Keratinocyte (primary cell): Measurements from ENCODE around the gene CLSTN2. TPM values are rescaled to one million over a fixed set of nuclear protein-coding genes. Genes with fewer than 3 reads are reported as not detected.

Experiments used
- DNase-seq: peaks from one replicate; pipeline ENCODE4 v3.0.0-alpha.2; 2011; ENCODE audit warnings: low read depth, missing footprints, low spot score
- FAIRE-seq: peaks from 2 replicates; lab custom pipeline; 2011; peaks lifted over from hg19 to GRCh38; lab: Jason Lieb, UNC
- H2AFZ ChIP-seq: 2 replicates; pipeline ENCODE4 v1.6.0; 2012; ENCODE audit warnings: low read length, control low read depth, inconsistent platforms; ENCODE audit not compliant: control insufficient read depth
- H3K27ac ChIP-seq: 2 replicates; pipeline ENCODE4 v1.5.1; 2011; ENCODE audit warnings: low read length; ENCODE audit not compliant: control insufficient read depth, insufficient read depth
- H3K27me3 ChIP-seq: 3 replicates; pipeline ENCODE4 v1.6.0; 2011; ENCODE audit warnings: low read length; ENCODE audit not compliant: control insufficient read depth, insufficient read depth; ENCODE audit errors: extremely low read depth
- H3K36me3 ChIP-seq, 2 experiments: 2 replicates in 1 of 2; 3 replicates in 1 of 2; pipeline ENCODE4 v1.5.1; 2011; ENCODE audit warnings: low read length in 2 of 2, mild to moderate bottlenecking in 1 of 2; ENCODE audit not compliant: control insufficient read depth in 2 of 2, insufficient read depth in 2 of 2; ENCODE audit errors: extremely low read depth in 1 of 2
- H3K4me1 ChIP-seq: 3 replicates; pipeline ENCODE4 v1.5.1; 2011; ENCODE audit warnings: low read length; ENCODE audit not compliant: control insufficient read depth, insufficient read depth; ENCODE audit errors: extremely low read depth
- H3K4me2 ChIP-seq: 3 replicates; pipeline ENCODE4 v1.6.0; 2011; ENCODE audit warnings: low read depth, low read length; ENCODE audit not compliant: control insufficient read depth, insufficient read depth; ENCODE audit errors: extremely low read depth
- H3K4me3 ChIP-seq, 3 experiments: fragments of 200-600 bp in 1 of 3; sonication (generic) in 1 of 3; 2 replicates in 2 of 3; 3 replicates in 1 of 3; pipeline ENCODE4 v1.5.1; 2011 to 2016; ENCODE audit warnings: low read length in 3 of 3, mild to moderate bottlenecking in 3 of 3, control low read depth in 2 of 3, inconsistent platforms in 1 of 3, low read depth in 1 of 3, mixed read lengths in 1 of 3, mixed run types in 1 of 3, moderate library complexity in 1 of 3; ENCODE audit not compliant: control insufficient read depth in 2 of 3, insufficient read depth in 2 of 3; ENCODE audit errors: extremely low read depth in 1 of 3
- H3K79me2 ChIP-seq: 2 replicates; pipeline ENCODE4 v1.6.0; 2012; ENCODE audit warnings: low read length; ENCODE audit not compliant: control insufficient read depth, insufficient read depth
- H3K9ac ChIP-seq: 3 replicates; pipeline ENCODE4 v1.6.0; 2011; ENCODE audit warnings: low read length; ENCODE audit not compliant: control insufficient read depth, insufficient read depth; ENCODE audit errors: extremely low read depth
- H3K9me1 ChIP-seq: 3 replicates; pipeline ENCODE4 v1.6.0; 2011; ENCODE audit warnings: low read length; ENCODE audit not compliant: control insufficient read depth, insufficient read depth; ENCODE audit errors: extremely low read depth
- H3K9me3 ChIP-seq: 2 replicates; pipeline ENCODE4 v1.5.1; 2012; ENCODE audit warnings: low read depth, low read length; ENCODE audit not compliant: control insufficient read depth
- H4K20me1 ChIP-seq: 3 replicates; pipeline ENCODE4 v1.6.0; 2011; ENCODE audit warnings: low read length; ENCODE audit not compliant: control insufficient read depth, insufficient read depth; ENCODE audit errors: extremely low read depth
- CTCF ChIP-seq, 3 experiments: IDR thresholded peaks in 1 of 3; conservative IDR thresholded peaks in 1 of 3; optimal IDR thresholded peaks in 1 of 3; 2 replicates in 2 of 3; 3 replicates in 1 of 3; pipeline versions ENCODE3 to v1.5.1; 2011; ENCODE audit warnings: low read length in 3 of 3, mild to moderate bottlenecking in 3 of 3, moderate library complexity in 2 of 3, control low read depth in 1 of 3, inconsistent platforms in 1 of 3; ENCODE audit not compliant: insufficient read depth in 2 of 3; ENCODE audit errors: extremely low read depth in 1 of 3
- EZH2 ChIP-seq: IDR thresholded peaks from one replicate; pipeline ENCODE4 v1.6.1; 2012; ENCODE audit warnings: inconsistent platforms, mild to moderate bottlenecking, low read length, moderate library complexity
- dilution Hi-C: fragments of 300-500 bp; cut with MboI; formaldehyde crosslinking; loops from one replicate; pipeline ENCODE4 v1.7.0; 2020; ENCODE audit warnings: low sequenced_read_pairs; ENCODE audit not compliant: extremely low pct_ligation_motif_present
- polyA plus RNA-seq, 5 experiments: library from polyadenylated mRNA; depleted of rRNA in 3 of 5; stranded (reverse) in 3 of 5; stranded (forward) in 1 of 5; unstranded in 1 of 5; fragments of >200 nt; gene quantifications; 1 replicate in 1 of 5; 2 replicates in 3 of 5; 3 replicates in 1 of 5; pipeline versions ENCODE4 v1.2.1 to v1.2.3, GENCODE V29; 2011 to 2012; ENCODE audit warnings: missing spikeins in 2 of 5, low read depth in 1 of 5, low replicate concordance in 1 of 5

CLSTN2 gene
- polyA plus RNA-seq, 1 donor (not counting 4 experiments of a cell fraction or from before 2014, with no cell fraction given): 0.09 TPM

GRCh38 chr3:140129768-140130284 is 194.8 kb downstream of the CLSTN2 start:
- no peak overlapping the region for H3K4me3 ChIP-seq
- peaks cover 13% of the 10 kb centered on the region for H3K27me3 ChIP-seq
- H3K36me3 ChIP-seq: no peaks in the 10 kb centered on the region
- no peaks in the 10 kb centered on the region for H3K79me2 ChIP-seq
- no peaks in the 10 kb centered on the region for H3K9me1 ChIP-seq
- no peak overlapping the region for H3K27ac ChIP-seq
- H2AFZ ChIP-seq: no peak overlapping the region
- no peak for FAIRE-seq
- no peak overlapping the region for H3K4me2 ChIP-seq
- no peak for DNase-seq
- no peak overlapping the region for H3K9ac ChIP-seq
- no peaks in the 10 kb centered on the region for H3K4me1 ChIP-seq
- no peaks in the 10 kb centered on the region for H4K20me1 ChIP-seq
- H3K9me3 ChIP-seq: no peaks in the 10 kb centered on the region
- dilution Hi-C loops: no loop called here
- TF ChIP-seq CTCF (optimal IDR thresholded peaks at IDR 0.05 in 1 of 3, IDR thresholded peaks at IDR 0.05 in 1 of 3, conservative IDR thresholded peaks at IDR 0.05 in 1 of 3; ENCODE audit: extremely low read depth in 1 of 3, insufficient read depth in 2 of 3, low read length in 3 of 3) (no peak), EZH2 (no peak)

- FAIRE-seq: no peak
- Histone ChIP-seq H3K4me1 (no peaks in the 10 kb centered on the region), H3K36me3 (no peaks in the 10 kb centered on the region), H2AFZ (no peak overlapping the region), H3K79me2 (no peaks in the 10 kb centered on the region), H3K9ac (no peak overlapping the region), H3K9me3 (no peaks in the 10 kb centered on the region), H3K27ac (no peak overlapping the region), H3K9me1 (no peaks in the 10 kb centered on the region), H3K4me3 (no peak overlapping the region), H3K4me2 (no peak overlapping the region), H3K27me3 (peaks cover 13% of the 10 kb centered on the region), H4K20me1 (no peaks in the 10 kb centered on the region)
- TF ChIP-seq EZH2 (no peak), CTCF (optimal IDR thresholded peaks at IDR 0.05 in 1 of 3, IDR thresholded peaks at IDR 0.05 in 1 of 3, conservative IDR thresholded peaks at IDR 0.05 in 1 of 3; ENCODE audit: extremely low read depth in 1 of 3, insufficient read depth in 2 of 3, low read length in 3 of 3) (no peak)
- DNase-seq: no peak
- dilution Hi-C loops: no loop called here
These were observed 196.9 kb downstream of the CLSTN2 start for GRCh38 chr3:140131895-140132294.
